Activated naive CD4-positive, alpha-beta T cell treated with anti-CD3 and anti-CD28 coated beads, Interleukin-2, amount 50 U/mL, for 24 hours (primary cell): ENCODE data around the gene GALNT5.

ENCODE experiments used
- H3K27ac Mint-ChIP-seq: one replicate; pipeline ENCODE4 v1.8.0; 2021; ENCODE audit warnings: mild to moderate bottlenecking, mixed read lengths
- H3K27me3 Mint-ChIP-seq: one replicate; pipeline ENCODE4 v1.8.0; 2021; ENCODE audit warnings: mixed read lengths
- H3K36me3 Mint-ChIP-seq: one replicate; pipeline ENCODE4 v1.8.0; 2021; ENCODE audit warnings: mixed read lengths
- H3K4me1 Mint-ChIP-seq: one replicate; pipeline ENCODE4 v1.8.0; 2021; ENCODE audit warnings: mixed read lengths
- H3K4me3 Mint-ChIP-seq: one replicate; pipeline ENCODE4 v1.8.0; 2021; ENCODE audit warnings: mild to moderate bottlenecking, mixed read lengths
- H3K9me3 Mint-ChIP-seq: one replicate; pipeline ENCODE4 v1.8.0; 2021; ENCODE audit warnings: mixed read lengths

Gene GALNT5

DNA sequence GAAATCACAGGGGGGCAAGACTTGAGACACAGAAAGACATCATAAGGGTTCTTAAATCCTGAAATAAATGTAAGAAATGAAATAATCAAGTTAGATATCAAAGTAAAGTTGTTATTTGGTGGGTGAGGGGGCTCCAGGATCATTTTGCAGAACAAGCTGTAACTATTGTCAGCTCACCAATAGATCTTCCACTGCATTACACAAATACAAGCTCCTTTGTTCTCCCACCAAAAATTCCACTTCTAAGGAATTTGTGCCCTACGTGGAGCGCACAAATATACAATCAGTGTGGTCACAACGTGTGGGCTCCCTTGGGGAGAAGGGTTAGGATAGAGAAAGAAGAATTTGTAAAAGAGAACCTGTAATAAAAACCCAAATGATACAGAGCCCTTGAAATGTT lies 19.2 kb upstream of the GALNT5 start:
- H3K27ac Mint-ChIP-seq, result no peak overlapping the region
- peaks cover 3% of the 10 kb centered on the region for H3K9me3 Mint-ChIP-seq
- no peak overlapping the region for H3K4me3 Mint-ChIP-seq
- peaks cover 7% of the 10 kb centered on the region for H3K27me3 Mint-ChIP-seq
- H3K4me1 Mint-ChIP-seq, result no peaks in the 10 kb centered on the region
- no peaks in the 10 kb centered on the region for H3K36me3 Mint-ChIP-seq

- H3K4me1 Mint-ChIP-seq, result peaks cover 10% of the 10 kb centered on the region
- no peaks in the 10 kb centered on the region for H3K36me3 Mint-ChIP-seq
- no peaks in the 10 kb centered on the region for H3K9me3 Mint-ChIP-seq
- peaks cover 1% of the 10 kb centered on the region for H3K27me3 Mint-ChIP-seq
- no peak overlapping the region for H3K27ac Mint-ChIP-seq
- no peak overlapping the region for H3K4me3 Mint-ChIP-seq
Observed at GRCh38 chr2:157244691-157245090, 12.8 kb upstream of the GALNT5 start.

DNA sequence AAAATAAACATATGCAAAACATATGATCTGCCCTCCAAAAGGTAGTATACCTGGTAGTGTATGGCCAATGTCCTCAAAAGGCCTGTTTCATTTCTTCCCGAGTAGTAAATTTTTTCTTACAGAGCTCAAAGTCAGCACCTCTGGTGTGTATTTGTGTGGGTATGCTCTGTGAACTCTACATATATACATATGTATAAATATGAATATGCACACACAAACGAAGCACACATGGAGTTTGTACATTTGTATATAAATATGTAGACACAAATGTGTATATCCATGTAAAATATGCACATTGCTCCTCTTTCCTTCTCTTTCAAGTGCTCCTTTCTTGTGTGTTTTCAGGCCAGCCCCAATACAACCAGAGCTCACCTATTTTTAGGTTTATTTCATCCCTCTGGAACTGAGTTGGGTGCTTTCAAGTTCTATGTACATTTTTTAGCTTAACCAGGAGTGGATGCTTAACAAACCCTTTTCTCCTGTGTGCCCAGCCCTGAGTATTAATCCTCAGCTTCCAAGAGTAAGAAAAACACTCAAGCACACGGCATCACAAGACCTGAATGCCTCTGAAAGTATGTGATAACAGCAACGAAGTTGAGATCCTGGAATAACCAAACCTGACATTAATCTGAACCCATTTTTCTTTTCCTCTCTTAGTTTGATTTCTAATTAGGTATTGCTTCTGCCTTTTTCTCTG lies 12.2 kb upstream of the GALNT5 start:
- Mint-ChIP-seq H3K4me3 (no peak overlapping the region), H3K36me3 (no peaks in the 10 kb centered on the region), H3K9me3 (no peaks in the 10 kb centered on the region), H3K4me1 (peaks cover 10% of the 10 kb centered on the region), H3K27ac (peak overlapping the region; percentile 0), H3K27me3 (no peaks in the 10 kb centered on the region)

- Mint-ChIP-seq H3K4me3 (no peak overlapping the region), H3K27ac (peak overlapping the region; percentile 0), H3K4me1 (peaks cover 10% of the 10 kb centered on the region), H3K27me3 (no peaks in the 10 kb centered on the region), H3K9me3 (no peaks in the 10 kb centered on the region), H3K36me3 (no peaks in the 10 kb centered on the region)
Observed at GRCh38 chr2:157245846-157246764, 11.4 kb upstream of the GALNT5 start.

- no peaks in the 10 kb centered on the region for H3K36me3 Mint-ChIP-seq
- peak overlapping the region; percentile 0 for H3K27ac Mint-ChIP-seq
- no peaks in the 10 kb centered on the region for H3K9me3 Mint-ChIP-seq
- no peaks in the 10 kb centered on the region for H3K27me3 Mint-ChIP-seq
- peaks cover 10% of the 10 kb centered on the region for H3K4me1 Mint-ChIP-seq
- no peak overlapping the region for H3K4me3 Mint-ChIP-seq
Observed at GRCh38 chr2:157246765-157247407, 10.6 kb upstream of the GALNT5 start.

GRCh38 chr2:157250836-157251235 lies 6.7 kb upstream of the GALNT5 start:
- no peaks in the 10 kb centered on the region for H3K27me3 Mint-ChIP-seq
- H3K36me3 Mint-ChIP-seq, result no peaks in the 10 kb centered on the region
- H3K27ac Mint-ChIP-seq, result no peak overlapping the region
- peaks cover 5% of the 10 kb centered on the region for H3K4me1 Mint-ChIP-seq
- no peak overlapping the region for H3K4me3 Mint-ChIP-seq
- H3K9me3 Mint-ChIP-seq, result no peaks in the 10 kb centered on the region

GRCh38 chr2:157251932-157252331 lies 5.6 kb upstream of the GALNT5 start:
- no peaks in the 10 kb centered on the region for H3K36me3 Mint-ChIP-seq
- no peaks in the 10 kb centered on the region for H3K4me1 Mint-ChIP-seq
- no peaks in the 10 kb centered on the region for H3K27me3 Mint-ChIP-seq

GRCh38 chr2:157252529-157252928 lies 5.0 kb upstream of the GALNT5 start:
- no peaks in the 10 kb centered on the region for H3K36me3 Mint-ChIP-seq
- no peaks in the 10 kb centered on the region for H3K4me1 Mint-ChIP-seq
- H3K9me3 Mint-ChIP-seq, result no peaks in the 10 kb centered on the region
- no peaks in the 10 kb centered on the region for H3K27me3 Mint-ChIP-seq
- H3K27ac Mint-ChIP-seq, result no peak overlapping the region
- no peak overlapping the region for H3K4me3 Mint-ChIP-seq

More at GRCh38 chr2:157251932-157252331, 5.6 kb upstream of the GALNT5 start:
- Mint-ChIP-seq H3K4me3 (no peak overlapping the region), H3K27ac (no peak overlapping the region), H3K9me3 (no peaks in the 10 kb centered on the region)

DNA sequence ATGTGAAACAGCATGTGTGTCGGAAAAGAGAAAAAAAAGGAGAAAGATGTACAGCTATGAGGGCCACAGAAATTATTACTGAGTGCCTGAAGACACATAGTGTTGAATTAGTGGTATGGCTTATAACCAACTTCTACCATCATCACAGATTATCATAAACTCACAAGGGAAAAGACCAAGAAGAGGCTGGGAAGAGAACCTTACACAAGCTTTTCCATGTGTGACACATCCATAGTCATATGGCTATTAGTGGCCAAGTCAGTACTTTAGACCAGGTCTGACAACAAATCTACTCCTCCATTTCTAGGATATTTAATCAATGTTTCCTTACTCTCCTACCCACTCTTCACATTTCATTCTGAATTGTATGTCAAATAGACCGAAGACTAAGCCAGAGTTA lies 3.5 kb upstream of the GALNT5 start:
- Mint-ChIP-seq H3K4me1 (no peaks in the 10 kb centered on the region), H3K9me3 (no peaks in the 10 kb centered on the region), H3K27me3 (no peaks in the 10 kb centered on the region), H3K4me3 (no peak overlapping the region), H3K36me3 (no peaks in the 10 kb centered on the region), H3K27ac (no peak overlapping the region)

- Mint-ChIP-seq H3K4me3 (no peak overlapping the region), H3K27me3 (no peaks in the 10 kb centered on the region), H3K4me1 (peaks cover 5% of the 10 kb centered on the region), H3K9me3 (no peaks in the 10 kb centered on the region), H3K36me3 (no peaks in the 10 kb centered on the region), H3K27ac (no peak overlapping the region)
Observed at GRCh38 chr2:157255746-157256145, 1.8 kb upstream of the GALNT5 start.

DNA sequence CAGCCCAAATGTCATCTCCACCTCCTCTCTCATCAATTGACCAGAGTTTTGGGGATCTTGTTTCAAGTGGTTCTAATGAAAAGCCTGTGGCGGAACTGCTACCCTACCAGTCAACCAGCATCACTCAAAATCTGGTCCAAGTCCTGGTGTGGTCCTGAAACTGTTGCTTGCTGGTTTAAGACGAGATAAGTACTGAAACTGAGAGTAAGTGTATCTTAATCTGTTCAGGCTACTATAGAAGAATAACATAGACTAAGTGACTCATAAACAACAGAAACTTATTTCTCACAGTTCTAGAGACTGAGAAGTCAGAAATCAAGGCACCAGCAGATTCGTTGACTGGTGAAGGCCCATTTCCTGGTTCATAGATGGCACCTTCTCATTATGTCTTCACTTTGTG lies 879 bp upstream of the GALNT5 start:
- Mint-ChIP-seq H3K9me3 (no peaks in the 10 kb centered on the region), H3K36me3 (no peaks in the 10 kb centered on the region), H3K27ac (no peak overlapping the region), H3K4me3 (no peak overlapping the region), H3K27me3 (no peaks in the 10 kb centered on the region), H3K4me1 (peaks cover 14% of the 10 kb centered on the region)

DNA sequence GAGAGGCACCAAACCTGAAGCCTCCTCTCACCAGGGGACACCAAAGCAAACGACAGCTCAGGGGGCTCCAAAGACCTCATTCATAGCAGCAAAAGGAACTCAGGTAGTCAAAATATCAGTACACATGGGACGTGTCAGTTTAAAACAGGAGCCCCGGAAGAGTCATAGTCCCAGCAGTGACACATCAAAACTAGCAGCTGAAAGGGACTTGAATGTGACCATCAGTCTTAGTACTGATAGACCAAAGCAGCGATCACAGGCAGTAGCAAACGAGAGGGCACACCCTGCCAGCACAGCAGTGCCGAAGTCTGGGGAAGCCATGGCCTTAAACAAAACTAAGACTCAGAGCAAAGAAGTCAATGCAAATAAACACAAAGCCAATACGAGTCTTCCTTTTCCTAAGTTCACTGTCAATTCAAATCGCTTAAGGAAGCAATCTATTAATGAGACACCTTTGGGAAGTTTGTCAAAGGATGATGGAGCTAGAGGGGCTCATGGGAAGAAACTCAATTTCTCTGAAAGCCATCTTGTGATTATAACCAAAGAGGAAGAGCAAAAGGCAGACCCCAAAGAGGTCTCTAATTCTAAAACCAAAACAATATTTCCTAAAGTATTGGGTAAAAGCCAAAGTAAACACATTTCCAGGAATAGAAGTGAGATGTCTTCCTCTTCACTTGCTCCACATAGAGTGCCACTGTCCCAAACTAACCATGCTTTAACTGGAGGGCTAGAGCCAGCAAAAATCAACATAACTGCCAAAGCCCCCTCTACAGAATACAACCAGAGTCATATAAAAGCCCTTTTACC lies 1.2 kb downstream of the GALNT5 start:
- H3K27me3 Mint-ChIP-seq, result no peaks in the 10 kb centered on the region
- no peaks in the 10 kb centered on the region for H3K9me3 Mint-ChIP-seq
- H3K4me3 Mint-ChIP-seq, result no peak overlapping the region
- peaks cover 19% of the 10 kb centered on the region for H3K4me1 Mint-ChIP-seq
- H3K36me3 Mint-ChIP-seq, result no peaks in the 10 kb centered on the region
- H3K27ac Mint-ChIP-seq, result no peak overlapping the region

GRCh38 chr2:157259386-157259785 lies 1.9 kb downstream of the GALNT5 start:
- Mint-ChIP-seq H3K36me3 (no peaks in the 10 kb centered on the region), H3K9me3 (no peaks in the 10 kb centered on the region), H3K27me3 (no peaks in the 10 kb centered on the region), H3K27ac (no peak overlapping the region), H3K4me1 (peaks cover 19% of the 10 kb centered on the region), H3K4me3 (no peak overlapping the region)

GRCh38 chr2:157259960-157260359 lies 2.5 kb downstream of the GALNT5 start:
- H3K4me1 Mint-ChIP-seq, result peaks cover 19% of the 10 kb centered on the region
- no peak overlapping the region for H3K4me3 Mint-ChIP-seq

GRCh38 chr2:157260533-157261198 lies 3.2 kb downstream of the GALNT5 start:
- peak overlapping the region; percentile 64 for H3K4me3 Mint-ChIP-seq
- H3K36me3 Mint-ChIP-seq, result no peaks in the 10 kb centered on the region
- H3K9me3 Mint-ChIP-seq, result no peaks in the 10 kb centered on the region
- H3K4me1 Mint-ChIP-seq, result peaks cover 19% of the 10 kb centered on the region
- no peaks in the 10 kb centered on the region for H3K27me3 Mint-ChIP-seq
- H3K27ac Mint-ChIP-seq, result peak overlapping the region; percentile 92

More at GRCh38 chr2:157259960-157260359, 2.5 kb downstream of the GALNT5 start:
- Mint-ChIP-seq H3K36me3 (no peaks in the 10 kb centered on the region), H3K9me3 (no peaks in the 10 kb centered on the region), H3K27me3 (no peaks in the 10 kb centered on the region), H3K27ac (no peak overlapping the region)
